NCI-H1930 (cell line): ENCODE results near the gene ACOT4.
"Not testable (repeated sequence)": the region's sequence is repeated elsewhere in the genome, so short reads cannot be mapped to it uniquely, and the experiment has no call there.

ENCODE experiments used
- DNase-seq, 2 experiments: peaks; one replicate each; lab custom pipeline; 2025; lab: John Stamatoyannopoulos, UW

The ACOT4 gene

DNA sequence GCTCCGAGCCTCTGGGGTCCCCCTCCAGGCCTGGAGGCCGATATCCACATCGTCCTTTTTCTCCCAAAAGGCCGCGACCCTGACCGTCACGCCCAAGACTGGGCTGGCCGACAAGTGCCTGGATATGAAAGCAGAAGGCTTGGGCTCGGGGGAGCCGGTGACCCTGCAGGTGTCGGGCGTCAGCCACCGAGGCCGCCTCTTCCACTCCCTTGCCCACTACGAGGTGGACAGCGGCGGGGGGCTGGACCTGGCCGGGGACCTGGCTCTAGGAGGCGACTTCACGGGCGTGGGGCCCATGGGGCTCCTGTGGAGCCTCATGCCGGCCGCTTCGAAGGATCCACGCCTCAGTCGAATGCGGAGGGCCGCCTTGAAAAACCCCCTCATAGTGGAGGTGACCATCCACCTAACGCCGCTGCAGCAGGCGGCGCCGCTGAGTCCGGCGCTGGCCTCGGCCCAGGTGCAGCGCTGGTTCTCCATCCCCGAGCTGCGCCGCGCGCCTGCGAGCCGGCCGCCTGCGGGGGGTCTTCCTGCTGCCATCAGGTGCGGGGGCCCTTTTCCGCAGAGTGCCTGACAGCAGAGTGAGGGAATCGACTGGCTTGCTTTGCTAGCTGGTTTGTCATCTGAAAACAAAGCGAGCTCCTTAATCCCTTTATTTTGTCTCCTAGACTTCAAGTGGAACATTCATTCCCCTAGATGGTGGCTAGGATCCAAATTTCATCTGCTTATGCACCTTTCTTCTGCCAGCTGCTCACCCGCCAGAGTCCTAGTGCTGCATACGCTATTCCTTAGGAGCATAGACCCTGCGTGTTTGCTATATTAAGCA lies 42.5 kb downstream of the ACOT4 start:
- peak; percentile 44 to 45 for DNase-seq

DNA sequence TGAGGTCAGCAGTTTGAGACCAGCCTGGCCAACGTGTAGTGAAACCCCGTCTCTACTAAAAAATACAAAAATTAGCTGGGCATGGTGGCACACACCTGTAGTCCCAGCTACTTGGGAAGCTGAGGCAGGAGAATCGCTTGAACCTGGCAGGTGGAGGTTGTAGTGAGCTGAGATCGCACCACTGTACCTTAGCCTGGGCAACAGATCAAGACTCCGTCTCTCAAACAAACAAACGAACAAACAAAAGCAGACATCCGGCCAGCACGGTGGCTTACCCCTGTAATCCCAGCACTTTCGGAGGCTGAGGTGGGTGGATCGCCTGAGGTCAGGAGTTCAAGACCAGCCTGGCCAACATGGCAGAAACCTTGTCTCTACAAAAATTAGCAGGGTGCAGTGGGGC lies 44.7 kb downstream of the ACOT4 start:
- not testable (repeated sequence) for DNase-seq

- DNase-seq, result no peak
Observed at GRCh38 chr14:73637830-73638229, 46.2 kb downstream of the ACOT4 start.

GRCh38 chr14:73640796-73641365 lies 49.2 kb downstream of the ACOT4 start:
- DNase-seq, result no peak

DNA sequence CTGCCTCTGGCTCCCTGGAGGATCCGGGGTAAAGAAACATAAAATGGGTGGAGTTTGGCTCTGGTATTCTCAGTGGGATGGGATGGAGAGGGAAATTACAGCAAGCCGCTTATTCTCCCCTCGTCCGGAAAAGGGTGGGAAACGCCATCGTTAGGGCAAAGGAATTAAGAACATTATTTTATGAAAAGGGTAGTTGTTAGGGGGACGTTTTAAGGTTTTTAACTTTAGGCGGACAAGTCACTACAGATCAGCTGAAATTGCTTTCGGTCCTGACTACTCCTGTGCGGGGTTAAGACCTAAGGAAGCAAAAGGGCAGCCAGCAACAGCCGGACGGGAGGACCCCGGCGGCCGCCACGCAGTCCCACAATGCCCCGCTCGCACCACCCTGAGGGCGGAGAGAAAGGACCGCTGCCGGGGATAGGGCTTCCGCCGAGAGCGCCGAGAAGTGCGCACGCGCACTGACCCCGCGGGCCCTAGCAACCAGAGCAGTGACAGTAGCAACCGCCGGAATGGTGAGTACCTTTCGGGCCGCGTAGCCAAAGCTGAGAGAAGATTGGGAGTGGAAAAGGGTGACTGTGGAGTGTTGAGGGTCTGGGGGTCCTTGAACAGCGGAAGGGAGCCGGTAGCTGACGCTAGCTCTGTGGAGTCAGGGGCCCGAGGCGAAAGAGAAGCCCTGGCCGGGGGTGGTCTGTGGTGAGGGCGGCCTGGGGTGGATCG lies 53.0 kb downstream of the ACOT4 start, which contains the start of gene DNAL1:
Gene DNAL1, plus strand, starts transcription at position 456 of the 717 bp plus-strand sequence. Its CDS starts 54 bp downstream, at position 510.
- DNase-seq, result peak; percentile 88 to 91

DNA sequence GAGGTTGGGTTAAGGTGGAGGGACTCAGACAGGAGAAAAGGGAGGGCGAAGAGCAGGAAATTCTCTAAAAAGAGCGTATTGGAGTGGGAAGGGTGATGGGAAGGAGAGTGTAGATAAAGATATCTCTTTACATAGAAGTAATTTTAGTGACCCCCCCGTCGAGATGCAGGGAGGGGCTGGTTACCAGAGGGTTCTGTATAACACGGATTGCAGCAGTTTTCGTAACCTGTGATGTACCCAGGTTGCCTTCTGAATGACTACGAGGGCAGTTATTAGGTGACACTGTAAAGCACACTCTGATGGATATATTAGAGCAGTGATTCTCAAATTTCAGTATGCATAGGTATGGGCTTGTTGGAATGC lies 53.6 kb downstream of the ACOT4 start:
- DNase-seq, result no peak
